ENCODE results near the gene PAGE3.

DNA sequence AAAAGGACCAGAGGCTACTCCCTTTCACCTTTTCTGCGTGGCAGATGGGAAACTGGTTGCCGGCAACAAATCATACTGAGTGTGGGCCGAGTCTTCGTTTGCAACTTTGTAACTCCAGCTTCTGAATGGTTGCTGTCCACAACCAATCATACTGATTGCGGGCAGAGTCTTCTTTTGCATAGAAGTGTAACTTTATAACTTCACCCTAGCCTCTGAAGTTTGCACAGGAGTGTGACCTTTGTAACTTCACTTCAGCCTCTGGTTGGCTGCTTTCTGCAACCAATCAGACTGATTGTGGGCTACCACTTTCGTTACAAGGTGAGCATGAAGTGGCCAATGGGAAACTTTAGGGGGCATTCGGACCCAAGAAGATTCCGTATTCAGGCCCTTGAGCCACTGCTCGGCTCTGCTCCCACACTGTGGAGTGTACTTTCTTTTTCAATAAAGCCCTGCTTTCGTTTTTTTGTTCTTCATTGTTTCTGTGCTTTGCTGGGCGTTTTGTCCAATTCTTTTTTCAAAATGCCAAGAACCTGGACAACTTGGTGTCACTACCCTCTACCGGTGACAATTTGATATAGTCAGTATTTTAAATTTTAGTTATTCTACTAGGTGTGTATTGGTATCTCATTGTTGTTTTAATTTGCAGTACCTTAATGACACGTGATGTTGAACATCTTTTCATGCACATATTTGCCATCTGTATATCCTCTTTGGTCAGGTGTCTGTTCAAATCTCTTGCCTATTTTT lies 53.6 kb downstream of the PAGE3 start:
- TF ChIP-seq, protein P1, sequence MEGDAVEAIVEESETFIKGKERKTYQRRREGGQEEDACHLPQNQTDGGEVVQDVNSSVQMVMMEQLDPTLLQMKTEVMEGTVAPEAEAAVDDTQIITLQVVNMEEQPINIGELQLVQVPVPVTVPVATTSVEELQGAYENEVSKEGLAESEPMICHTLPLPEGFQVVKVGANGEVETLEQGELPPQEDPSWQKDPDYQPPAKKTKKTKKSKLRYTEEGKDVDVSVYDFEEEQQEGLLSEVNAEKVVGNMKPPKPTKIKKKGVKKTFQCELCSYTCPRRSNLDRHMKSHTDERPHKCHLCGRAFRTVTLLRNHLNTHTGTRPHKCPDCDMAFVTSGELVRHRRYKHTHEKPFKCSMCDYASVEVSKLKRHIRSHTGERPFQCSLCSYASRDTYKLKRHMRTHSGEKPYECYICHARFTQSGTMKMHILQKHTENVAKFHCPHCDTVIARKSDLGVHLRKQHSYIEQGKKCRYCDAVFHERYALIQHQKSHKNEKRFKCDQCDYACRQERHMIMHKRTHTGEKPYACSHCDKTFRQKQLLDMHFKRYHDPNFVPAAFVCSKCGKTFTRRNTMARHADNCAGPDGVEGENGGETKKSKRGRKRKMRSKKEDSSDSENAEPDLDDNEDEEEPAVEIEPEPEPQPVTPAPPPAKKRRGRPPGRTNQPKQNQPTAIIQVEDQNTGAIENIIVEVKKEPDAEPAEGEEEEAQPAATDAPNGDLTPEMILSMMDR (IDR thresholded peaks at IDR 0.05) = no peak
- no peak for TF ChIP-seq POLR2A (IDR thresholded peaks at IDR 0.05)

All from upper lobe of left lung (tissue), 4 donors.